GM12892 (cell line): ENCODE results near the gene DISP1.

Experiments used
- POLR2A ChIP-seq: IDR thresholded peaks from 2 replicates; pipeline ENCODE4 v1.6.1; 2011; ENCODE audit warnings: low read depth, low read length, control low read depth
- POLR2AphosphoS5 ChIP-seq: IDR thresholded peaks from 2 replicates; pipeline ENCODE4 v1.6.1; 2011; ENCODE audit warnings: low read depth, low read length, control low read depth
- TAF1 ChIP-seq: IDR thresholded peaks from 2 replicates; pipeline ENCODE4 v1.6.1; 2011; ENCODE audit warnings: low read depth, mild to moderate bottlenecking, control low read depth, low read length, borderline replicate concordance

- TF ChIP-seq POLR2AphosphoS5 (no peak), POLR2A (no peak), TAF1 (no peak)
Observed at GRCh38 chr1:222794656-222795474, 20.0 kb upstream of the DISP1 start.
